Mesodermal cell (in vitro differentiated cells): ENCODE results near the gene GNAQ.
"Not testable (repeated sequence)": the region's sequence is repeated elsewhere in the genome, so short reads cannot be mapped to it uniquely, and the experiment has no call there.

Experiments used
- H3K27ac ChIP-seq: 2 replicates; pipeline ENCODE4 v1.7.0; 2013; ENCODE audit warnings: mild to moderate bottlenecking, low read depth, low read length, moderate library complexity; ENCODE audit not compliant: severe bottlenecking
- H3K36me3 ChIP-seq: 2 replicates; pipeline ENCODE4 v1.7.1; 2013; ENCODE audit warnings: mild to moderate bottlenecking, low read length, moderate library complexity; ENCODE audit not compliant: control insufficient read depth, insufficient read depth
- H3K4me1 ChIP-seq: one replicate; pipeline ENCODE4 v1.7.1; 2013; ENCODE audit warnings: mild to moderate bottlenecking, low read length; ENCODE audit not compliant: insufficient read depth, control insufficient read depth, poor library complexity, severe bottlenecking
- H3K4me3 ChIP-seq: 2 replicates; pipeline ENCODE4 v1.7.0; 2013; ENCODE audit warnings: low read length, control low read depth, mild to moderate bottlenecking; ENCODE audit not compliant: insufficient read depth, poor library complexity, severe bottlenecking; ENCODE audit errors: extremely low read depth
- H3K9me3 ChIP-seq: 2 replicates; pipeline ENCODE4 v1.7.1; 2013; ENCODE audit warnings: mild to moderate bottlenecking, low read length, moderate library complexity; ENCODE audit not compliant: control insufficient read depth
- WGBS, 2 experiments: methylation state at CpG; one replicate each; pipeline ENCODE4 v1.1.5; 2013; ENCODE audit warnings: missing lambda C conversion rate in 2 of 2; ENCODE audit not compliant: insufficient coverage in 2 of 2; 5-methylcytosine and 5-hydroxymethylcytosine counted together

Gene GNAQ

GRCh38 chr9:77702521-77703390 is 328.9 kb downstream of the GNAQ start:
- H3K36me3 ChIP-seq, H3K27ac ChIP-seq: not testable (repeated sequence)
- 95 to 97% methylated on average over 21 to 29 of the region's 52 CpGs for WGBS, 2 experiments

GRCh38 chr9:77697238-77697984 is 334.2 kb downstream of the GNAQ start:
- Histone ChIP-seq H3K4me1 (no peaks in the 10 kb centered on the region), H3K36me3 (no peaks in the 10 kb centered on the region), H3K9me3 (no peaks in the 10 kb centered on the region), H3K4me3 (no peak overlapping the region), H3K27ac (no peak overlapping the region)
- WGBS, 2 experiments: 91 to 100% methylated on average over 1 of the region's 1 CpG

More at GRCh38 chr9:77702521-77703390, 328.9 kb downstream of the GNAQ start:
- not testable (repeated sequence) for H3K4me1 ChIP-seq, H3K9me3 ChIP-seq, H3K4me3 ChIP-seq

- not testable (repeated sequence) for H3K4me1 ChIP-seq, H3K4me3 ChIP-seq, H3K36me3 ChIP-seq, H3K27ac ChIP-seq, H3K9me3 ChIP-seq
- WGBS, 2 experiments: 89 to 92% methylated on average over 3 of the region's 3 CpGs
Observed at GRCh38 chr9:77690723-77691122, 340.9 kb downstream of the GNAQ start.

DNA sequence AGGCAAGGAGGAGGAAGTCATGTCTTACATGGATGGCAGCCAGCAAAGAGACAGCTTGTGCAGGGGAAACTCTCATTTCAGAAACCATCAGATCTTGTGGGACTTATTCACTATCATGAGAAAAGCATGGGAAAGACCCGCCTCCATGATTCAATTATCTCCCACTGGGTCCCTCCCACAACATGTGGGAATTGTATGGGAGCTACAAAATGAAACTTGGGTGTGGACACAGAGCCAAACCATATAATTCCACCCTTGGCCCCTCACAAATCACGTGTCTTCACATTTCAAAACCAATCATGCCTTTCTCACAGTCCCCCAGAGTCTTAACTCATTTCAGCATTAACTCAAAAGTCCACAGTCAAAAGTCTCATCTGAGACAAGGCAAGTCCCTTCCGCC is 341.5 kb downstream of the GNAQ start:
- 80 to 83% methylated on average over 1 of the region's 3 CpGs for WGBS, 2 experiments
- H3K4me1 ChIP-seq, H3K36me3 ChIP-seq, H3K27ac ChIP-seq, H3K4me3 ChIP-seq, H3K9me3 ChIP-seq: not testable (repeated sequence)

DNA sequence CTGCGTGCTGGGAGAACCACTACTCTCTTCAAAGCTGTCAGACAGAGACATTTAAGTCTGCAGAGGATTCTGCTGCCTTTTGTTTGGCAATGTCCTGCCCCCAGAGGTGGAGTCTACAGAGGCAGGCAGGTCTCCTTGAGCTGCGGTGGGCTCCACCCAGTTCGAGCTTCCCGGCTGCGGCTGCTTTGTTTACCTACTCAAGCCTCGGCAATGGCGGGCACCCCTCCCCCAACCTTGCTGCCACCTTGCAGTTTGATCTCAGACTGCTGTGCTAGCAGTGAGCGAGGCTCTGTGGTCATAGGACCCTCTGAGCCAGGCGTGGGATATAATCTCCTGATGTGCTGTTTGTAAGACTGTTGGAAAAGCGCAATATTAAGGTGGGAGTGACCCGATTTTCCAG is 343.9 kb downstream of the GNAQ start:
- not testable (repeated sequence) for H3K4me3 ChIP-seq, H3K36me3 ChIP-seq, H3K27ac ChIP-seq, H3K4me1 ChIP-seq, H3K9me3 ChIP-seq
- WGBS, 2 experiments: 82 to 94% methylated on average over 5 to 8 of the region's 11 CpGs

- Histone ChIP-seq H3K4me3 (no peak overlapping the region), H3K27ac (no peak overlapping the region), H3K4me1 (no peaks in the 10 kb centered on the region), H3K36me3 (no peaks in the 10 kb centered on the region), H3K9me3 (no peaks in the 10 kb centered on the region)
- no CpG with 5 or more reads among the region's 5 CpGs for WGBS, 2 experiments
Observed at GRCh38 chr9:77680581-77680980, 351.0 kb downstream of the GNAQ start.

DNA sequence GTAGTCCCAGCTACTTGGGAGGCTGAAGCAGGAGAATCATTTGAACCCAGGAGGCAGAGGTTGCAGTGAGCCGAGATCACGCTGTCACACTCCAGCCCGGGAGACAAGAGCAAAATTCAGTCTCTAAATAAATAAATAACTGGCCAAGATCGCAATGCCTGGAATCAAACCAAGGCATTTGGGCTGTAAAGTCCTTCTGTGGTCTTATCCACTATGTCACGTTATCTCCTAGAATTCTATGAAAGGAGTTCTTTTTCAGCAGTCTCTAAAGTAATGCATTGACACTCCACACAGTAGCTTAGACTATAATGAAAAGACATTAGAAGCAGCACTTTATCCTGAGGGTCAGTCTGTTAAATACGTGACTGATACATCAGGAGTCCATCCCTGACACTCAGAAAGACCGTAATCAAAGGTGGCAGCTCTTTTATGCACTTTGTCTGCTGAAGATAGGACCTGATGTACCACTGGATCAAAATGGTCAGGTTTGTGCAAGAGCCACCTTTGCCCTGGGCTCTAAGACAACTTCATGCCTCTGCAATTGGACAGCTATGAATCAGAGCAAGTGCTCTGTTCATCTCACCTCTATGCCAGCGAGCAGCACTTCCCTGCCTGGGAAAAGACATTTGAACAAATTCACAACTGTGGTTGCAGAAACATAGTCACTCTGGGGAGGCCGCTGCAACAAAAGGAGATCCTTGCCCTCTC is 351.8 kb downstream of the GNAQ start:
- H3K9me3 ChIP-seq: no peaks in the 10 kb centered on the region
- 93 to 95% methylated on average over 8 to 9 of the region's 9 CpGs for WGBS, 2 experiments
- no peaks in the 10 kb centered on the region for H3K4me1 ChIP-seq
- H3K4me3 ChIP-seq: no peak overlapping the region
- H3K36me3 ChIP-seq: no peaks in the 10 kb centered on the region
- no peak overlapping the region for H3K27ac ChIP-seq

GRCh38 chr9:77679088-77679487 is 352.5 kb downstream of the GNAQ start:
- Histone ChIP-seq H3K36me3 (no peaks in the 10 kb centered on the region), H3K4me1 (no peaks in the 10 kb centered on the region), H3K27ac (no peak overlapping the region), H3K9me3 (no peaks in the 10 kb centered on the region), H3K4me3 (no peak overlapping the region)
- WGBS, 2 experiments: 80 to 100% methylated on average over 1 to 2 of the region's 2 CpGs

- no peaks in the 10 kb centered on the region for H3K9me3 ChIP-seq
- WGBS, 2 experiments: 86 to 91% methylated on average over 5 to 6 of the region's 7 CpGs
- no peak overlapping the region for H3K4me3 ChIP-seq
- no peak overlapping the region for H3K27ac ChIP-seq
- H3K4me1 ChIP-seq: no peaks in the 10 kb centered on the region
- H3K36me3 ChIP-seq: no peaks in the 10 kb centered on the region
Observed at GRCh38 chr9:77677957-77678535, 353.6 kb downstream of the GNAQ start.

- no peak overlapping the region for H3K4me3 ChIP-seq
- H3K9me3 ChIP-seq: no peaks in the 10 kb centered on the region
- no peak overlapping the region for H3K27ac ChIP-seq
- H3K36me3 ChIP-seq: no peaks in the 10 kb centered on the region
- 80 to 91% methylated on average over 3 of the region's 4 CpGs for WGBS, 2 experiments
- no peaks in the 10 kb centered on the region for H3K4me1 ChIP-seq
Observed at GRCh38 chr9:77677397-77677796, 354.2 kb downstream of the GNAQ start.
